Inflammatory macrophage treated with lipopolysaccharide for 1 hour (primary cell): ENCODE data around the gene RBM19.
"Not testable (repeated sequence)": the region's sequence is repeated elsewhere in the genome, so short reads cannot be mapped to it uniquely, and the experiment has no call there.

Source experiments
- DNase-seq, 2 donors: peaks; one replicate each; pipeline ENCODE4 v3.0.0-alpha.2; 2020 to 2022

The RBM19 gene

GRCh38 chr12:113826805-113827538 is 139.2 kb downstream of the RBM19 start:
- DNase-seq: no peak

GRCh38 chr12:113825705-113826104 is 140.4 kb downstream of the RBM19 start:
- no peak for DNase-seq

GRCh38 chr12:113823816-113824215 is 142.3 kb downstream of the RBM19 start:
- no peak for DNase-seq

- DNase-seq: no peak
These were observed 143.1 kb downstream of the RBM19 start for GRCh38 chr12:113823016-113823415.

GRCh38 chr12:113820842-113821241 is 145.3 kb downstream of the RBM19 start:
- no peak for DNase-seq

DNA sequence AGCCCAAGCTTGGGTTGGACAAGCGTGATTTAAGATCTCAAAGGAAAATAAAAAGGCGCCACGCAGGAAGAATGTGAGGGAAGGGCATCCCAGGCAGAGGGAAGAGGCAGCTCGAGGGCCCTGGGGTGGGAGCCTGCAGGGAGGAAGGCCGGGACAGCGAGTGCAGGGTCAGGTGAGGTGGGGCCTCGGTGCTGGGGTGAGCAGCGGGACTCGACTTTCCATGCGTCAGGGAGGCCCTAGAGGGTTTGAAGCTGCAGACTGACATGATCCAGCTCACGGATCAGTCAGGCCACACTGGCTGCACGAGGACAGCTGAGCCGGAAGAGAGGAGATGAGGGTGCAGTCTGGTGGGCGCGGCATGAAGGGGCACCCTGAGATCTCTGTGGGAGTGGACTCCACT is 145.8 kb downstream of the RBM19 start:
- DNase-seq: no peak

DNA sequence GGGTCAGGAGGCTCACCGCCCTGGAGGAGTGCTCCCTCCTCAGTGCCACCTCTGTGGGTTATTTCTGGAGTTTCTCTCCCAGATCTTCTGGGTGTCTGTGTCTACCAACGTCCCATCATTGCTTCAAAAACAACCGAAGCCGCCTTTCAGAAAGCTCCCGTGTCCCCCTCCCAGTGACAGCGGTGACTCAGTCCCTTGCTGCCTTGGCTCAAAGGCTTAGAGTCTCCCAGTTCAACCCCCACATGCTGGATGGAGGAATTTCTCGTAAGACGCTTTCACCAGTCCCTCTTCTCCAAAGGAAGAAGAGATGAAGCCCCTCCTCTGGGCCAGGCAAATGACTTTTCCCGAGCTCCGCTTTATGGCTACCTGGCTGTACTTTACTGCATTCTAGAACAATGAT is 146.6 kb downstream of the RBM19 start:
- no peak for DNase-seq

DNA sequence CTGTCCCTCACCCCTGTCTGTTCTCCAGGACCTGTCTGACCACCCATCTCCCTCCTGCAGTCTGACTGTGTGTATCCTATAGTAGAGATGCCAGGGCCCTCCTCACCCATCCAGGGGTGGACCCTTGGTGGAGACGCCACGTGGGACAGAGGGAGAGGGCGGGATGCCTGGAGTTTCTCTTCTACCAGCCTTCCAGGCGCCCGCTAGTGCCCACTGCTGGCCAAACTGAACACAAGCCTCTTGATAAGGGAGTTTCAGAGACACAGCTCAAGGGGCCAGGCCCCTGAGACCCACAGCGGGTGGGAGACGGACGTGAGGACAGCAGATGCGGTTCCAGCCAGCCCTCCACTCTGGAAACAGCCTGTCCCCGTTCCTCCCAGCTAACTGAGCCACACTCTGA is 147.3 kb downstream of the RBM19 start:
- DNase-seq: no peak

- no peak for DNase-seq
These were observed 147.8 kb downstream of the RBM19 start for GRCh38 chr12:113818283-113818682.

GRCh38 chr12:113816866-113817265 is 149.3 kb downstream of the RBM19 start:
- no peak for DNase-seq

DNA sequence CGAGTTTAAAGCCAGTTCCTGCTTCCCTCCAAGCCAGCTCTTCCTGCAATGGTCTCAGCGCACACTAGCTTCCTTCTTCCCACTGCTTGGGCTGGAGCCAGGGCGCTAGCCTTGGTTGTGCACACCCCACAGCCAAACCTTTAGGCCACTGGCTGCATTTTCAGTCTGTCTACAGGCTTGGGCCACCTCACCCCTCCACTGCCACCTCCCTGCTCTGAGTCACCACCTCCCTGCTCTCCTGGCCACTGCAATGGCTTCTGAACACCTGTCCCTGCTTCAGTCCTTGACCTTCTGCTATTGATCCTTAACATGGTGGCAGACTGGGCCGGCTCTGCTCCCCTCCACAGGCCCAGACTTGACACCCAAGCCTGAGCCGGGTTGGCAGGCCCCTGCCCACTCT is 151.1 kb downstream of the RBM19 start:
- no peak for DNase-seq

- DNase-seq: no peak
These were observed 152.9 kb downstream of the RBM19 start for GRCh38 chr12:113813229-113813541.

- no peak for DNase-seq
These were observed 153.5 kb downstream of the RBM19 start for GRCh38 chr12:113812411-113813228.

DNA sequence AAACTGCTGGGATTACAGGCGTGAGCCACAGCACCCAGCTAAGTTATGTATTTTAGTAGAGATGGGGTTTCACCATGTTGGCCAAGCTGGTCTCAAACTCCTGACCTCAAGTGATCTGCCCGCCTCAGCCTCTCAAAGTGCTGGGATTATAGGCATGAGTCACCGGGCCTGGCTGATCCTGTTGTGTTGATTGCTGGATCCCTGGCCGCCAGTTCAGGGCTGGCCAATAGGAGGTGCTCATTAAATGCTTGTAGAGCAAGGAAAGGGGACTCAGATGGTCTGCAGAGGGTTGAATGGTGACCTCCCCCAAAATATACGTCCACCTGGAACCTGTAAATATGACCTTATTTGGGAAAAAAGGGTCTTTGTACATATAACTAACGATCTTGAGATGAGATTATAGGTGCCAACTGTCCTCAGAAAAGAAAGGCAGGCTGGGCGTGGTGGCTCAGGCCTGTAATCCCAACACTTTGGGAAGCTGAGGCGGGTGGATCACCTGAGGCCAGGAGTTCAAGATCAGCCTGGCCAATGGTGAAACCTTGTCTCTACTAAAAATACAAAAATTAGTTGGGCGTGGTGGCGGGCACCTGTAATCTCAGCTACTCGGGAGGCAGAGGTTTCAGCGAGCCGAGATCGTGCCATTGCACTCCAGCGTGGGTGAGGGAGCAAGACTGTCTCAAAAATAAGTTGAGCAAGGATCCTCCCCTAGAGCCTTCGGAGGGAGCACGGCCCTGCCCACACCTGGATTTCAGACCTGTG is 156.5 kb downstream of the RBM19 start:
- DNase-seq: not testable (repeated sequence)

DNA sequence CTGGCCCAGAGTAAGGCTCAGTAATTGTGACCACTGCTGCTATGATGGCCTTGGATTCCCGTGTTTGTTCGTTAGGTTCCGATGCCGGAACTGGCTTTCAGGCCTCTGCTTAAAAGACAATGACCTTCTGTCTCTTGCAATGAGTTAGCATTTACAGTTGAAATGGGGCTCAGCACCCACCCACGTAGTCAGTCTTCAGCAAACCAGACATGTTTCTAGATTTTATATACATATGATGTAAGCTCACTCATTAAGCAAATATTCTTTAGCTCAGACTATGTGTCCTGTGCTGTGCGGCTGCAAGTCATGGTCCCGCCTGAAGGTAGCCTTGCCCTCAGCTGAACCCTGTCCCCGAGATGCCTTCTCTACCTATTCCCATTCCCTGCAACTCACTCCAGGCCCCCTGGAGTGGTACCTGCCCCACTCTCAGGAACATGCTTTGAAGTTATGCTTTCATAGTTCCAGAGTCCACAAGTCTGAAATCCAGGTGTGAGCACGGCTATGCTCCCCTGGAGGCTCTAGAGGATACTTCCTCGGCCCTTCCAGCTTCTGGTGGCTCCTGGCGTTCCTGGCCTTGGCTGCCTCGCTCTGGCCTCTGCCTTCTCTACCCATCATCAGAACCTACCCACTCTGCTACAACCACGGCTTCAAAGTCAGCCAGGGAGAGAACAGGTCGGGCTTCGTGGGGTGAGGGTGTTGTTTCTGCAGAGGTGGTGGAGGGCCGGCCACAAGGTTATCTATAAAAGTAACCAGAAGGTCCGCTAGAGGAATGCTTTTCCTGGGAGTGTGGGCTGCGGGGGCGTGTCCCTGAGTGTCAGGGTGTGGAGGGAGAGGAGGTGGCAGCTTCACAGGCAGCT is 157.8 kb downstream of the RBM19 start:
- no peak for DNase-seq

DNA sequence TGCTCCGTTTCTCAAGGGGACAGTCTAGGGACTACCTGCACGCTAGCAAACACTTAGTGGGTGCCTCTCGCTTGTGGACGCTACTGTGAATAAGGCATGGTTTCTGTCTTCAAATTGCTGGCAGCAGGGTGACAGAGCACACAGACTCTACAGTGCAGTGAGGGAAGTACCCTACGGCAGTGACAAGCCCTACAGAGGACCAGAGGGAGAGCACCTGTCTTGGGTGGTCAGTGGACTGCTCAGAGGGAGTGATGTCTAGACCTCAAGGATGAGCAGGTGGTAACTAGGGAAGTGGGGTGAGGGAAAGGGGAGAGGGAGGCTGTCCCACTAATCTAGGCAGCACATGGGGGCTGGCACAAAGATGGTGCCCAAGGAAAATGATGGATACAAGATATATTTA is 160.5 kb downstream of the RBM19 start:
- no peak for DNase-seq

DNA sequence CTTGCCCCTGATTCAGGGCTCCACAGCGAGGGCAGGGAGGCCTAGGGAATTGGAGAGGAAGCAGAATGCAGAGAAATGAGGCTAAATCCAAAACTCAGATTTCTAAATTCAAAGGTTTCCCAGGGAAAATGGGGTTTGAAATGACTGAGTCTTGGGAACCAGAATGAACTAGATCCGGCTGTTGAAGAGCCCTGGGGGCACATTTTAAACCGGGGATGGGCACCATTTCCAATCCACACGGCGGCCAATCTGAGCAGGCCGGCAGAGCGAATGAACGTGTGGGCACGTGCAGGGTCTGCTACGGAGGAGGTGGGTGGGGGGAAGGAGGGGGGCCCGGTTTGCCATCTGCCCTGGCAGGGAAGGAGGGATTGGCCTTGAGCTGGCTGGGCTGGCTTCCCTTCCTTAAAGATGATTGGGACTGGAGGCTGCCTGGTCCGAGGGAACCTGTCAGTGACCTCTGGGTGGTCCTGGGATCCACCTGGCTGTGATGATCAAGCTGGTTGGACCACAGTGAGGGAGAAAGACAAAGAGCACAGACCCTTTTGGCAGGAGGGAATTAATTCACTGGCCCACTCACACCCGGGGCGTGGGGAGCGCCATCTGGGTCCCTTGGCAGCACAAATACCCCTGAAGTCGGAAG is 161.0 kb downstream of the RBM19 start:
- no peak for DNase-seq

DNA sequence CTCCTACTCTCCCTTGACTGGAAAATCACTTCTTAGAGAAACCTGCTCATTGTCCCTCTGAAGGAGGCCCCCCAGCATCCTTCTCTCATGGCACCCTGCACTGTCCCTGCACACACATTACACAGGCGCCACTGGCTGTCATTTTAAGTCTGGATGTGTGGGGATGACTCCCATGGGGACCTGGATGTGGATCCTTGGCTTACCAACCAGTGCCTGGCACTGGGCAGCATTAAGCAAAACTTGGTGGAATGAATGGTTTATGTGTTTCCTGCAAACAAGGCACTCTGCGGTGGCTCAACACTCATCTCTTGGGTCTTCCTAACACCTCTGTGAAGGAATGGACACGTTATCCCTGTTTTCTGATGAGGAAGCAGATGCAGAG is 162.4 kb downstream of the RBM19 start:
- no peak for DNase-seq

DNA sequence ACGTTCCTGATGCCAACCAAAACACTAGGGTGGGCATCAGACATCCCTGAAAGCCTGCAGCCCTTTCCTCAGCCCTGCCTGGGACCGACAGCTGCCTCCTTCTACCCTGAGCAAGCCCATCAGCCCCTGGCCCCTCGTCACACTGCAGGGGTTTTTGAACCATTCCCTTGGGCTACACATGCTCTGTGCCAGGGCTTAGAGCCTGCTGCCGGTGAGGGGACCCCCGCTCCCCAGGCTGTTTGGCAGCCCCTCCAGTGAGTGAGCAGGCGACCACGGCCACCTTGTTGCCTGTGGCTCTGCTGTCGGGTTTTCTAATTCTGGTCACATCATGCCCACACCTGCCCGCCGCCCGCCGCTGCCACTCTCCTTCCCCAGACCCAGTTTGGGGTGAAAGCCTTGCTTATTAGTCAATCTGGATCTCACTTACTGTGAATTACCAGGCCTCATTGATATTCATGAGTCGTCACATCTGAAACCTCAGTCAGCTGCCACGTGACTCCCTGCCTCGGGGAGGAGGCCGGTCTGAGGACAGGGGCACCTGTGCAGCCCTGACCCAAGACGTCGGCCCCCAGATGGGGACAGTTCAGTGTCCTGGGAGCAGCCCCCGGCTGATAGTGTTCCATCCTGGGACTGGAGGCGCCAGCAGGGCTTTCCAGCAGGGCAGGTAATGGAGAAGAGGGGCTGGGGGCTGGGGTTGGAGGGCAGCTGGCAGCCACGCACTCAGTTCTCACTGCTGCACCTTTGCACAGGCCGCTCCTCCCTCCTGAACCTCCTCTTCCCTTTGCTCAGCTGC is 163.0 kb downstream of the RBM19 start:
- no peak for DNase-seq

GRCh38 chr12:113802000-113802749 is 163.9 kb downstream of the RBM19 start:
- no peak for DNase-seq

GRCh38 chr12:113800201-113800600 is 165.9 kb downstream of the RBM19 start:
- no peak for DNase-seq
